ENCODE data around the gene SYK. TPM values are rescaled to one million over a fixed set of nuclear protein-coding genes. Genes with fewer than 3 reads are reported as not detected.

The SYK gene
- total and polyA plus RNA-seq, 3 experiments from 2014 or later = 0.55 to 0.73 (median 0.56) TPM

DNA sequence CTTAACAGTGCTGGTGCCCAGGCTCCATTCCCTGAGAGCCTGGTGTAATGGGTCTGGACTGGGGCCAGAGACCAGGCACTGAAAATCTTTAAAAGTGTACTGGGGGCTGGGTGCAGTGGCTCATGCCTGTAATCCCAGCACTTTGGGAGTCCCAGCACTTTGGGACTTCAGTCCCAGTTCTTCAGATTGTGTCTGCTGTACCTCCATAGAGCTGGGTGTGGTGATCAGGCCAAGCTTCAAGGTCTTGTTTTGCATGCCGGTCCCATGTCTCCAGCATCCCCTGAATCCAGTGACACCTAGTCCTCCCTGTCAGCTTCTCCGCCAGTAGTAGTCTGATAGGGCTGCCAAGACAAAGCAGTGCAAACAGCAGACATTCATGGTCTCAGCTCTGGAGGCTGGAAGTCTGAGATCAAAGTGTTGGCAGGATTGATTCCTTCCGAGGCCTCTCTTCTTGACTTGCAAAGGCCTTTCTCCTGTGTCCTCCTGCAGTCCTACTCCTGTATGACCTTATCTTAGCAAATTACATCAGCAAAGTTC lies 108.2 kb downstream of the SYK start:
- Histone ChIP-seq H3K36me3 (ENCODE audit: insufficient read depth, low read length) (no peaks in the 10 kb centered on the region), H3K4me1 (ENCODE audit: insufficient read depth, low read length) (no peaks in the 10 kb centered on the region), H3K27ac (ENCODE audit: low read depth, low read length) (no peak overlapping the region), H3K27me3 (ENCODE audit: insufficient read depth, low read length, poor library complexity, severe bottlenecking) (no peaks in the 10 kb centered on the region), H3K9me3 (ENCODE audit: low read length) (no peaks in the 10 kb centered on the region), H3K4me3 (ENCODE audit: low read length) (no peak overlapping the region)
- CTCF ChIA-PET = interaction anchor here (1.9 kb wide), 1 partner anchor 10 kb away, joined by 4 read pairs; no protein-coding TSS in a partner anchor
- POLR2A ChIA-PET = no interaction called here
- Mint-ChIP-seq H3K27ac (no peak overlapping the region), H3K4me1 (no peaks in the 10 kb centered on the region), H3K27me3 (peaks cover 3 to 11% of the 10 kb centered on the region in 2 donors), H3K36me3 (no peaks in the 10 kb centered on the region), H3K4me3 (no peak overlapping the region), H3K9me3 (no peaks in the 10 kb centered on the region)
- no peak for DNase-seq

- no peak overlapping the region for H3K27ac ChIP-seq (ENCODE audit: low read depth, low read length)
- CTCF ChIA-PET = interaction anchor here (0.6 to 4.0 kb wide), 16 partner anchors 8 to 826 kb away, joined by 3 to 51 read pairs (median 4); partner anchors contain the start of gene NFIL3
- H3K36me3 ChIP-seq (ENCODE audit: insufficient read depth, low read length) = no peaks in the 10 kb centered on the region
- H3K9me3 ChIP-seq (ENCODE audit: low read length) = no peaks in the 10 kb centered on the region
- H3K4me1 ChIP-seq (ENCODE audit: insufficient read depth, low read length) = no peaks in the 10 kb centered on the region
- H3K36me3 Mint-ChIP-seq = no peaks in the 10 kb centered on the region
- no peaks in the 10 kb centered on the region for H3K27me3 Mint-ChIP-seq
- H3K4me3 ChIP-seq (ENCODE audit: low read length) = no peak overlapping the region
- H3K9me3 Mint-ChIP-seq = no peaks in the 10 kb centered on the region
- no peak for DNase-seq
- no peak overlapping the region for H3K4me3 Mint-ChIP-seq
- H3K27ac Mint-ChIP-seq = no peak overlapping the region
- no peaks in the 10 kb centered on the region for H3K27me3 ChIP-seq (ENCODE audit: insufficient read depth, low read length, poor library complexity, severe bottlenecking)
- POLR2A ChIA-PET = no interaction called here
- H3K4me1 Mint-ChIP-seq = no peaks in the 10 kb centered on the region
These were observed 112.6 kb downstream of the SYK start for GRCh38 chr9:90914196-90914595.

GRCh38 chr9:90914868-90915483 lies 113.4 kb downstream of the SYK start:
- peak; percentile 57 to 79 (median 59) for DNase-seq
- H3K9me3 ChIP-seq (ENCODE audit: low read length) = no peaks in the 10 kb centered on the region
- no peaks in the 10 kb centered on the region for H3K36me3 ChIP-seq (ENCODE audit: insufficient read depth, low read length)
- Mint-ChIP-seq H3K4me3 (no peak overlapping the region), H3K36me3 (no peaks in the 10 kb centered on the region), H3K9me3 (no peaks in the 10 kb centered on the region), H3K27me3 (no peaks in the 10 kb centered on the region), H3K4me1 (no peaks in the 10 kb centered on the region), H3K27ac (no peak overlapping the region)
- ChIA-PET CTCF (interaction anchor here (0.6 to 4.0 kb wide), 28 partner anchors 8 to 826 kb away, joined by 3 to 51 read pairs (median 3); partner anchors contain the start of gene NFIL3), POLR2A (no interaction called here)
- no peaks in the 10 kb centered on the region for H3K4me1 ChIP-seq (ENCODE audit: insufficient read depth, low read length)
- no peak overlapping the region for H3K27ac ChIP-seq (ENCODE audit: low read depth, low read length)
- no peak overlapping the region for H3K4me3 ChIP-seq (ENCODE audit: low read length)
- H3K27me3 ChIP-seq (ENCODE audit: insufficient read depth, low read length, poor library complexity, severe bottlenecking) = no peaks in the 10 kb centered on the region

DNA sequence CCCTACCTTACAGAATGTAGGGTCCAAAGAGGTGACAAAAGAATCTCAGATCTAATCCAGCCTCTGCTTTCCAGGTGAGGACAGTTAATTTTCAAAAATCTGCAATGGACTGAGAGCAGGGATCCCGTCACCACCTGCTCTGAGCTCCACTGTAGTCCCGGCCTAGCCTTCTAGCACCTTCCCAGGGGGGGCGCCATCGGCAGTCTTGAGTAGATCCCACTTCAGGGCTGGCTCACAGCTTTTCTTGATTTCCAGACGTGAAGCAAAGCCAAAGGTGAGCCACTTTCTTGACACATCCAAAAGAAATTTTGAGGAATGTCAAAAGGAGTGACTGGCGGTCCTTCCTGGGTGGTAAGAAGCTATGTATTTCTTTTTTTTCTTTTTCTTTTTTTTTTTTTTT lies 114.1 kb downstream of the SYK start:
- Histone ChIP-seq H3K4me3 (ENCODE audit: low read length) (no peak overlapping the region), H3K27ac (ENCODE audit: low read depth, low read length) (no peak overlapping the region), H3K9me3 (ENCODE audit: low read length) (no peaks in the 10 kb centered on the region), H3K4me1 (ENCODE audit: insufficient read depth, low read length) (no peaks in the 10 kb centered on the region), H3K36me3 (ENCODE audit: insufficient read depth, low read length) (no peaks in the 10 kb centered on the region), H3K27me3 (ENCODE audit: insufficient read depth, low read length, poor library complexity, severe bottlenecking) (no peaks in the 10 kb centered on the region)
- H3K4me3 Mint-ChIP-seq = no peak overlapping the region
- POLR2A ChIA-PET = no interaction called here
- DNase-seq = no peak
- CTCF ChIA-PET = interaction anchor here (0.6 to 4.0 kb wide), 19 partner anchors 9 to 825 kb away, joined by 3 to 51 read pairs (median 3); partner anchors contain the start of gene NFIL3
- no peaks in the 10 kb centered on the region for H3K27me3 Mint-ChIP-seq
- H3K4me1 Mint-ChIP-seq = no peaks in the 10 kb centered on the region
- H3K36me3 Mint-ChIP-seq = no peaks in the 10 kb centered on the region
- H3K27ac Mint-ChIP-seq = no peak overlapping the region
- H3K9me3 Mint-ChIP-seq = no peaks in the 10 kb centered on the region

GRCh38 chr9:90916147-90916734 lies 114.6 kb downstream of the SYK start:
- Mint-ChIP-seq H3K4me1 (no peaks in the 10 kb centered on the region), H3K9me3 (no peaks in the 10 kb centered on the region), H3K27ac (no peak overlapping the region), H3K4me3 (no peak overlapping the region), H3K27me3 (no peaks in the 10 kb centered on the region), H3K36me3 (no peaks in the 10 kb centered on the region)
- Histone ChIP-seq H3K27ac (ENCODE audit: low read depth, low read length) (no peak overlapping the region), H3K4me1 (ENCODE audit: insufficient read depth, low read length) (no peaks in the 10 kb centered on the region), H3K36me3 (ENCODE audit: insufficient read depth, low read length) (no peaks in the 10 kb centered on the region), H3K4me3 (ENCODE audit: low read length) (no peak overlapping the region), H3K27me3 (ENCODE audit: insufficient read depth, low read length, poor library complexity, severe bottlenecking) (no peaks in the 10 kb centered on the region), H3K9me3 (ENCODE audit: low read length) (no peaks in the 10 kb centered on the region)
- ChIA-PET POLR2A (no interaction called here), CTCF (interaction anchor here (1.2 to 4.0 kb wide), 11 partner anchors 11 to 819 kb away, joined by 3 to 51 read pairs (median 4); partner anchors contain the start of gene NFIL3)
- no peak for DNase-seq

- ChIA-PET CTCF (interaction anchor here (1.8 kb wide), 1 partner anchor 10 kb away, joined by 4 read pairs; no protein-coding TSS in a partner anchor), POLR2A (no interaction called here)
- H3K9me3 Mint-ChIP-seq = no peaks in the 10 kb centered on the region
- Histone ChIP-seq H3K9me3 (ENCODE audit: low read length) (no peaks in the 10 kb centered on the region), H3K27ac (ENCODE audit: low read depth, low read length) (no peak overlapping the region), H3K4me3 (ENCODE audit: low read length) (no peak overlapping the region), H3K36me3 (ENCODE audit: insufficient read depth, low read length) (no peaks in the 10 kb centered on the region), H3K4me1 (ENCODE audit: insufficient read depth, low read length) (no peaks in the 10 kb centered on the region), H3K27me3 (ENCODE audit: insufficient read depth, low read length, poor library complexity, severe bottlenecking) (no peaks in the 10 kb centered on the region)
- H3K36me3 Mint-ChIP-seq = no peaks in the 10 kb centered on the region
- H3K4me1 Mint-ChIP-seq = no peaks in the 10 kb centered on the region
- DNase-seq = no peak
- H3K27ac Mint-ChIP-seq = no peak overlapping the region
- H3K27me3 Mint-ChIP-seq = peaks cover 2 to 21% of the 10 kb centered on the region in 2 donors
- H3K4me3 Mint-ChIP-seq = no peak overlapping the region
These were observed 118.3 kb downstream of the SYK start for GRCh38 chr9:90919883-90920282.

DNA sequence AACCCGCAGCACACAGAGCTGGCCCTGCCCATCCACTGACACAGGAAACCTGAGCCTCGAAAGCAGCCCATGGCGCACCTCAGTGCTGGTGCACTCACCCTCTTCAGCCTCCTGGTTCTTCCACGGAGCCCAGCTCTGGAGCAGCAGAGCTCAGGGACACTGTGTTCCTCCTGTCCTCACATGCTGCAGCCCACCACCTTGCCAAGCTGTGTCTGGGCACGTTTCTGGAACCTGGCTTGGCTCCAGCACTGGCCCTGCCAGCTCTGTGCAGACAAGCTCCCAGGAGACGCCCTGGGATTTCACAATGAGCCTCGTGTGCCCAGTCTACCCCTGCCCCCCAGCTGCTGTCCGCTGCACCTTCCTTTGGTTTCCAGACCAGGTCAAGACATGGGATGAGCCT lies 119.5 kb downstream of the SYK start:
- Histone ChIP-seq H3K27me3 (ENCODE audit: insufficient read depth, low read length, poor library complexity, severe bottlenecking) (no peaks in the 10 kb centered on the region), H3K36me3 (ENCODE audit: insufficient read depth, low read length) (no peaks in the 10 kb centered on the region), H3K4me1 (ENCODE audit: insufficient read depth, low read length) (no peaks in the 10 kb centered on the region), H3K9me3 (ENCODE audit: low read length) (no peaks in the 10 kb centered on the region), H3K27ac (ENCODE audit: low read depth, low read length) (no peak overlapping the region), H3K4me3 (ENCODE audit: low read length) (no peak overlapping the region)
- H3K36me3 Mint-ChIP-seq = no peaks in the 10 kb centered on the region
- H3K27me3 Mint-ChIP-seq = peaks cover 6 to 26% of the 10 kb centered on the region in 2 donors
- no peak overlapping the region for H3K27ac Mint-ChIP-seq
- H3K4me3 Mint-ChIP-seq = no peak overlapping the region
- no peaks in the 10 kb centered on the region for H3K4me1 Mint-ChIP-seq
- H3K9me3 Mint-ChIP-seq = no peaks in the 10 kb centered on the region
- ChIA-PET CTCF (interaction anchor here (1.8 kb wide), 1 partner anchor 11 kb away, joined by 4 read pairs; no protein-coding TSS in a partner anchor), POLR2A (no interaction called here)
- DNase-seq = no peak

DNA sequence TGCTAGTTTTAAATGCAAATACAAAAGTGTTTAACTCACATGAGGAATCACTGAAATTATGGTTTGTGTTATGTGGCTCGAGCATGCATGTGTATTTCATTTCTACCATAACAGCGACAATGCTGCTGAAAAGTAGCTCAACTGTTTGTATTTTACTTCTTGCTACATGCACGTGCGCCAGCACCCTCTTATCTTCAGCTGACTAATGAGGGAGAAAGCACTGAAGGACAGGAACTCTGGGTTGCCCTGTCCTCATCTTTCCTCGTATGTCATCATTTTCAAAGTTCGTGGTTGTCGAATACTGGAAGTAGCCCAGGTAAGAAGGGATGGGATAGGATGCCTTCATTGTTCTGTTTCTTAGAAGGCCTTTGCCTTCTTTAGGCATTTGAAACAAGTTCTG lies 120.3 kb downstream of the SYK start:
- no peaks in the 10 kb centered on the region for H3K9me3 ChIP-seq (ENCODE audit: low read length)
- no peak overlapping the region for H3K4me3 Mint-ChIP-seq
- POLR2A ChIA-PET = no interaction called here
- no peak overlapping the region for H3K4me3 ChIP-seq (ENCODE audit: low read length)
- no peaks in the 10 kb centered on the region for H3K9me3 Mint-ChIP-seq
- H3K4me1 ChIP-seq (ENCODE audit: insufficient read depth, low read length) = no peaks in the 10 kb centered on the region
- no peaks in the 10 kb centered on the region for H3K36me3 ChIP-seq (ENCODE audit: insufficient read depth, low read length)
- no peaks in the 10 kb centered on the region for H3K36me3 Mint-ChIP-seq
- no peak overlapping the region for H3K27ac Mint-ChIP-seq
- H3K4me1 Mint-ChIP-seq = no peaks in the 10 kb centered on the region
- H3K27me3 Mint-ChIP-seq = peaks cover 6 to 26% of the 10 kb centered on the region in 2 donors
- no peak overlapping the region for H3K27ac ChIP-seq (ENCODE audit: low read depth, low read length)
- CTCF ChIA-PET = no interaction called here
- DNase-seq = no peak
- H3K27me3 ChIP-seq (ENCODE audit: insufficient read depth, low read length, poor library complexity, severe bottlenecking) = no peaks in the 10 kb centered on the region
